Uterus (tissue), 4 donors: Measurements from ENCODE around the gene PRSS36. TPM values are rescaled to one million over a fixed set of nuclear protein-coding genes. Genes with fewer than 3 reads are reported as not detected.

ENCODE experiments used
- DNase-seq, 2 donors: peaks; one replicate each; pipeline ENCODE4 v3.0.0-alpha.2; 2019 to 2020
- H3K27ac ChIP-seq, 2 donors: fragments of 200-600 bp; sonication (generic); 1 replicate in 1 of 2; 2 replicates in 1 of 2; pipeline ENCODE4 v1.5.1; 2016 to 2018
- H3K27me3 ChIP-seq, 2 donors: fragments of 200-600 bp; sonication (generic); one replicate each; pipeline ENCODE4 v1.5.1; 2018 to 2019; ENCODE audit warnings: control low read depth in 1 of 2
- H3K36me3 ChIP-seq, 2 donors: fragments of 200-600 bp; sonication (generic); one replicate each; pipeline ENCODE4 v1.5.1; 2019; ENCODE audit warnings: control low read depth in 1 of 2
- H3K4me1 ChIP-seq, 2 donors: fragments of 200-600 bp; sonication (generic); one replicate each; pipeline ENCODE4 v1.5.1; 2018 to 2019; ENCODE audit warnings: control low read depth in 1 of 2
- H3K4me3 ChIP-seq, 2 donors: fragments of 200-600 bp; sonication (generic); 1 replicate in 1 of 2; 2 replicates in 1 of 2; pipeline ENCODE4 v1.5.1; 2018 to 2019; ENCODE audit warnings: mild to moderate bottlenecking in 1 of 2
- H3K9me3 ChIP-seq, 2 donors: fragments of 200-600 bp; sonication (generic); one replicate each; pipeline ENCODE4 v1.5.1; 2019; ENCODE audit warnings: control low read depth in 1 of 2
- CTCF ChIP-seq, 4 experiments: fragments of 200-600 bp in 2 of 4; fragments of 450-650 bp in 2 of 4; sonication (generic) in 2 of 4; IDR thresholded peaks; one replicate each; pipeline ENCODE4 v1.5.1; 2016 to 2019; ENCODE audit warnings: antibody characterized with exemption in 4 of 4, mild to moderate bottlenecking in 2 of 4, moderate library complexity in 1 of 4
- POLR2A ChIP-seq, 2 donors: fragments of 450-650 bp; IDR thresholded peaks; one replicate each; pipeline ENCODE4 v1.6.1; 2016; ENCODE audit warnings: antibody characterized with exemption in 2 of 2, mild to moderate bottlenecking in 1 of 2, moderate library complexity in 1 of 2
- intact Hi-C: fragments of 100-400 bp; cut with DNase I; formaldehyde crosslinking; loops from one replicate; pipeline ENCODE4 v1.15.1; 2023; ENCODE audit warnings: low total_unique reads
- total RNA-seq, 4 donors: library from RNA; depleted of rRNA in 3 of 4; stranded (reverse); fragments of >200 nt in 3 of 4; gene quantifications; one replicate each; pipeline versions ENCODE4 v1.1.0 to v1.2.4, GENCODE V29; 2014 to 2023
- donor health status: DM: yes; HTN: yes; CAD: no.

The PRSS36 gene
- total RNA-seq, 4 donors from 2014 or later, result 0.48 to 0.76 TPM; not detected in 2

GRCh38 chr16:31128711-31129567 is 20.9 kb downstream of the PRSS36 start:
- TF ChIP-seq POLR2A (IDR thresholded peaks at IDR 0.05), result no peak
- TF ChIP-seq CTCF (IDR thresholded peaks at IDR 0.05), result no peak
- H3K27ac ChIP-seq, result peak overlapping the region; percentile 59 to 60
- intact Hi-C loops, result no loop called here
- H3K36me3 ChIP-seq, result no peaks in the 10 kb centered on the region
- DNase-seq, result no peak
- no peak overlapping the region for H3K4me3 ChIP-seq
- H3K27me3 ChIP-seq, result no peaks in the 10 kb centered on the region
- peaks cover 0 to 11% of the 10 kb centered on the region in 2 donors for H3K4me1 ChIP-seq
- H3K9me3 ChIP-seq, result no peaks in the 10 kb centered on the region

DNA sequence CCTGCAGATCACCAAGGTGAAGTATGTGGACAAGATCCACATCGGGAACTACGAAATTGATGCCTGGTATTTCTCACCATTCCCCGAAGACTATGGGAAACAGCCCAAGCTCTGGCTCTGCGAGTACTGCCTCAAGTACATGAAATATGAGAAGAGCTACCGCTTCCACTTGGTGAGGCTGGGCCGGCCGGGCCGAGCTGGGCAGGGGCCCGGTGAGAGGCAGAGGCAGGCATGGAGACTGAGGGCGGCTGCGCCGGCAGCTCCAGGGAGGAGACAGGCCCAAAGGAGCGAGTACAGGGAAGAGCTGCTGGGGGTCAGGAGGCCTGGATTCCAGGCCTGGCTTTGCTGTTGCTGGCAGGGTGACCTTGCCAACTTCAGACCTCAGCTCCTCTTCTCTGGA is 22.7 kb downstream of the PRSS36 start:
- H3K27ac ChIP-seq, result no peak overlapping the region
- H3K27me3 ChIP-seq, result no peaks in the 10 kb centered on the region
- H3K4me1 ChIP-seq, result peaks cover 0 to 11% of the 10 kb centered on the region in 2 donors
- intact Hi-C loops, result no loop called here
- no peaks in the 10 kb centered on the region for H3K9me3 ChIP-seq
- no peak overlapping the region for H3K4me3 ChIP-seq
- DNase-seq, result no peak
- TF ChIP-seq POLR2A (IDR thresholded peaks at IDR 0.05), result no peak
- no peak for TF ChIP-seq CTCF (IDR thresholded peaks at IDR 0.05)
- no peaks in the 10 kb centered on the region for H3K36me3 ChIP-seq

DNA sequence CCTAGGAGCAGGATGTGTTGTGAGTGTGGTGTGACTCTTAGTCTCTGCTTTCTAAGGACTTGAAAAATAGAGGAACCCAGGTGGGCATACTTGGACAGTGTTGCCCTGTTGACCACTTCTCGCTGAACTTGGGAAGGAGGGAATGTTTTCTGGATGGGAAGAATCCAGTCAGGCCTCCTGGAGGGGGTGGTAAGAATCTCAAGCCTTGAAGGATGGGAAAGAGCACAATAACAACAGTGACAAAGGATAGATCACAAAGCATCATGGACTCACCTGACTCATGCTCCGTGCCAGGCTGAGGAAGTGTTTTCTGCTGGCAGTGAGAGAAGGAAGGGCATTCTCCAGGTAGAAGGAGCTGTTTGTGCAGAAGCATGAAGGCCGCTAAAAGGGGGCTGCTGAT is 24.0 kb downstream of the PRSS36 start:
- no peak overlapping the region for H3K27ac ChIP-seq

GRCh38 chr16:31120129-31120528 is 29.7 kb downstream of the PRSS36 start:
- H3K36me3 ChIP-seq, result no peaks in the 10 kb centered on the region
- DNase-seq, result no peak
- no peak overlapping the region for H3K4me3 ChIP-seq
- H3K27ac ChIP-seq, result no peak overlapping the region
- intact Hi-C loops, result no loop called here
- TF ChIP-seq POLR2A (IDR thresholded peaks at IDR 0.05), result no peak
- TF ChIP-seq CTCF (IDR thresholded peaks at IDR 0.05), result no peak
- peaks cover 0 to 4% of the 10 kb centered on the region in 2 donors for H3K4me1 ChIP-seq
- H3K27me3 ChIP-seq, result no peaks in the 10 kb centered on the region
- H3K9me3 ChIP-seq, result no peaks in the 10 kb centered on the region

More for the DNA sequence above, 24.0 kb downstream of the PRSS36 start:
- Histone ChIP-seq H3K27me3 (no peaks in the 10 kb centered on the region), H3K36me3 (no peaks in the 10 kb centered on the region), H3K9me3 (no peaks in the 10 kb centered on the region), H3K4me3 (no peak overlapping the region), H3K4me1 (peaks cover 0 to 11% of the 10 kb centered on the region in 2 donors)
- intact Hi-C loops, result no loop called here
- DNase-seq, result no peak
- TF ChIP-seq POLR2A (IDR thresholded peaks at IDR 0.05), result no peak
- no peak for TF ChIP-seq CTCF (IDR thresholded peaks at IDR 0.05)
